ENCODE measurements around the gene MED7. TPM values are rescaled to one million over a fixed set of nuclear protein-coding genes. Genes with fewer than 3 reads are reported as not detected.

Gene MED7
- total and polyA plus RNA-seq, 9 of the 15 experiments (the other 6 are each of a cell fraction or from before 2014, with no cell fraction given) = 4.5 to 38.7 (median 12.2) TPM

- H3K4me3 ChIP-seq = no peak overlapping the region
- in situ Hi-C loops (cut with MboI) (no loop called here), intact Hi-C loops (cut with micrococcal nuclease) (no loop called here)
- H3K9me3 ChIP-seq (replicated peaks; ENCODE audit: control insufficient read depth, insufficient read depth, low read depth, low read length) = no peaks in the 10 kb centered on the region; the same call in 1 of the 2 replicates
- H3K9ac ChIP-seq (ENCODE audit: insufficient read depth in 1 of 2, low read depth in 2 of 2, low read length in 2 of 2) = no peak overlapping the region
- no peak overlapping the region for H3K4me2 ChIP-seq (ENCODE audit: insufficient read depth, low read length)
- ChIA-PET POLR2A (no interaction called here), CTCF (ENCODE audit: low intra/inter-chr PET ratio) (no interaction called here)
- no peak overlapping the region for H3K27ac ChIP-seq (ENCODE audit: extremely low read depth, low read depth, low read length)
- no peaks in the 10 kb centered on the region for H3K9me1 ChIP-seq (ENCODE audit: control insufficient read depth, insufficient read depth, low read length)
- no peak overlapping the region for H2AFZ ChIP-seq (ENCODE audit: low read depth, low read length)
- H3K79me2 ChIP-seq (ENCODE audit: control insufficient read depth, insufficient read depth, low read length) = no peaks in the 10 kb centered on the region
- no peak for FAIRE-seq
- no peak for DNase-seq (ENCODE audit: extremely low read depth in 1 of 4, low spot score in 3 of 4)
- ATAC-seq = no peak
- no TSS peak for BruUV-seq (replicated peaks)
- no peaks in the 10 kb centered on the region for H4K20me1 ChIP-seq (replicated peaks; ENCODE audit: control insufficient read depth, insufficient read depth, low read length)
- H3K4me1 ChIP-seq (replicated peaks in 1 of 2; ENCODE audit: control insufficient read depth in 2 of 2, insufficient read depth in 2 of 2, low read length in 2 of 2) = no peaks in the 10 kb centered on the region
- no peaks in the 10 kb centered on the region for H3K36me3 ChIP-seq (ENCODE audit: control insufficient read depth, insufficient read depth, low read length)
- 0% methylated on average over 1 of the region's 1 CpG for WGBS (ENCODE audit: insufficient coverage, low coverage, missing lambda C conversion rate)
- no peaks in the 10 kb centered on the region for H3K27me3 ChIP-seq (ENCODE audit: control insufficient read depth in 2 of 2, insufficient read depth in 2 of 2, low read length in 2 of 2)
- TF ChIP-seq DLX4 (CRISPR knock-in tag; IDR thresholded peaks at IDR 0.05) (no peak), GTF2F1 (IDR thresholded peaks at IDR 0.05; ENCODE audit: low read depth, low read length) (no peak), ZNF41 (CRISPR knock-in tag; conservative IDR thresholded peaks at IDR 0.05) (no peak), ZNF354B (CRISPR knock-in tag; IDR thresholded peaks at IDR 0.05) (no peak), MECOM (CRISPR knock-in tag; IDR thresholded peaks at IDR 0.05) (no peak), ZNF511 (CRISPR knock-in tag; IDR thresholded peaks at IDR 0.05) (no peak), MBD1 (CRISPR knock-in tag; IDR thresholded peaks at IDR 0.05) (no peak), HDAC8 (tag; IDR thresholded peaks at IDR 0.05) (no peak), PHF21A (IDR thresholded peaks at IDR 0.05; ENCODE audit: borderline replicate concordance, low read depth) (no peak), ZFPM2 (CRISPR knock-in tag; IDR thresholded peaks at IDR 0.05) (no peak), PRMT5 (CRISPR knock-in tag; IDR thresholded peaks at IDR 0.05) (no peak), ZBTB40 (IDR thresholded peaks at IDR 0.05) (no peak), ZBTB40 (CRISPR knock-in tag; IDR thresholded peaks at IDR 0.05) (no peak)
Measured at GRCh38 chr5:157120102-157120501, 22.6 kb downstream of the MED7 start.
